WTC11 (cell line): ENCODE measurements around the gene FRAT1.

Source experiments
- FOXP1 ChIP-seq: sonication (generic); formaldehyde crosslinking; IDR thresholded peaks from 2 replicates; pipeline ENCODE4 v1.8.0; 2022; ENCODE audit warnings: missing genetic modification reagents, mild to moderate bottlenecking, moderate library complexity, borderline replicate concordance
- JUN ChIP-seq: sonication (generic); formaldehyde crosslinking; IDR thresholded peaks from 2 replicates; pipeline ENCODE4 v1.8.0; 2023; ENCODE audit warnings: mild to moderate bottlenecking, missing genetic modification reagents
- MXD4 ChIP-seq: fragments of 250-450 bp; sonication (Bioruptor Pico); IDR thresholded peaks from 2 replicates; pipeline ENCODE4 v1.8.0; 2021; ENCODE audit warnings: mild to moderate bottlenecking, moderate library complexity, borderline replicate concordance
- TEAD1 ChIP-seq: sonication (generic); formaldehyde crosslinking; IDR thresholded peaks from 2 replicates; pipeline ENCODE4 v1.8.0; 2022; ENCODE audit warnings: mild to moderate bottlenecking, missing genetic modification reagents
- ZNF396 ChIP-seq: fragments of 250-450 bp; sonication (Bioruptor Pico); IDR thresholded peaks from 2 replicates; pipeline ENCODE4 v1.8.0; 2021; ENCODE audit warnings: mild to moderate bottlenecking, moderate library complexity, borderline replicate concordance
- TF ChIP-seq, protein P1 (sequence below): fragments of 200-600 bp; IDR thresholded peaks from 2 replicates; pipeline ENCODE4 v1.8.0; 2022; ENCODE audit warnings: antibody characterized with exemption
- TF ChIP-seq, protein P2 (sequence below): fragments of 250-450 bp; sonication (Bioruptor Pico); IDR thresholded peaks from 2 replicates; pipeline ENCODE4 v1.8.0; 2021; ENCODE audit warnings: mild to moderate bottlenecking
- TF ChIP-seq, protein P3 (sequence below): sonication (generic); formaldehyde crosslinking; IDR thresholded peaks from 2 replicates; pipeline ENCODE4 v1.8.0; 2022; ENCODE audit warnings: mild to moderate bottlenecking, missing genetic modification reagents

DNA sequence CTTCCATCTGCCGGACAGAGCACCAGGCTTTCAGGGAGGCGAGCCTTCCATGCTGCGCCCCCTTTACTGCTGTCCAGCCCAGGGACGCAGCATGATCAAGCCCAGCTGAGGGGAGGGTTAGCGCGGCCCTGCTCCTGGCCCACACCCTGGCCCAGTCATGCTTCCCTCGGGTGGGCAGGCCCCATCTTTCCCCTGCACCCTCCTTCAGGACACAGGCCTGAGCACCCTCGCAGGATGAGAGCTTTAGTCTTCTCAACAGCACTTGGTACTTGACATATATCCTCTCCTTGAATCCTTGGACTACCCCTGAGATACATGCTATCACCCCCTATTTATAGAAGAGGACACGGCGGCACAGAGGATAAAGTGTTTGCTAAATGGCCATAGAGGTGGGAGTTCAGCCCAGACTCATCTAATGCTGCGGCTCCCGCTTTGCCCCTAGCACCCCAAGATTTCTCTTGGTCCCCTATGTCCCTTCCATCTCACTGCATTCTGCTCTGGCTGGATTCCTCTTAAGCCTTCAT, 48.1 kb downstream of the FRAT1 start:
- TF ChIP-seq JUN (CRISPR knock-in tag) (no peak), TEAD1 (no peak), FOXP1 (CRISPR knock-in tag) (no peak), ZNF396 (CRISPR knock-in tag) (no peak), MXD4 (no peak)
- TF ChIP-seq, protein P1, sequence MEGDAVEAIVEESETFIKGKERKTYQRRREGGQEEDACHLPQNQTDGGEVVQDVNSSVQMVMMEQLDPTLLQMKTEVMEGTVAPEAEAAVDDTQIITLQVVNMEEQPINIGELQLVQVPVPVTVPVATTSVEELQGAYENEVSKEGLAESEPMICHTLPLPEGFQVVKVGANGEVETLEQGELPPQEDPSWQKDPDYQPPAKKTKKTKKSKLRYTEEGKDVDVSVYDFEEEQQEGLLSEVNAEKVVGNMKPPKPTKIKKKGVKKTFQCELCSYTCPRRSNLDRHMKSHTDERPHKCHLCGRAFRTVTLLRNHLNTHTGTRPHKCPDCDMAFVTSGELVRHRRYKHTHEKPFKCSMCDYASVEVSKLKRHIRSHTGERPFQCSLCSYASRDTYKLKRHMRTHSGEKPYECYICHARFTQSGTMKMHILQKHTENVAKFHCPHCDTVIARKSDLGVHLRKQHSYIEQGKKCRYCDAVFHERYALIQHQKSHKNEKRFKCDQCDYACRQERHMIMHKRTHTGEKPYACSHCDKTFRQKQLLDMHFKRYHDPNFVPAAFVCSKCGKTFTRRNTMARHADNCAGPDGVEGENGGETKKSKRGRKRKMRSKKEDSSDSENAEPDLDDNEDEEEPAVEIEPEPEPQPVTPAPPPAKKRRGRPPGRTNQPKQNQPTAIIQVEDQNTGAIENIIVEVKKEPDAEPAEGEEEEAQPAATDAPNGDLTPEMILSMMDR, result no peak
- TF ChIP-seq, protein P2, sequence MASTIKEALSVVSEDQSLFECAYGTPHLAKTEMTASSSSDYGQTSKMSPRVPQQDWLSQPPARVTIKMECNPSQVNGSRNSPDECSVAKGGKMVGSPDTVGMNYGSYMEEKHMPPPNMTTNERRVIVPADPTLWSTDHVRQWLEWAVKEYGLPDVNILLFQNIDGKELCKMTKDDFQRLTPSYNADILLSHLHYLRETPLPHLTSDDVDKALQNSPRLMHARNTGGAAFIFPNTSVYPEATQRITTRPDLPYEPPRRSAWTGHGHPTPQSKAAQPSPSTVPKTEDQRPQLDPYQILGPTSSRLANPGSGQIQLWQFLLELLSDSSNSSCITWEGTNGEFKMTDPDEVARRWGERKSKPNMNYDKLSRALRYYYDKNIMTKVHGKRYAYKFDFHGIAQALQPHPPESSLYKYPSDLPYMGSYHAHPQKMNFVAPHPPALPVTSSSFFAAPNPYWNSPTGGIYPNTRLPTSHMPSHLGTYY (CRISPR knock-in tag), result no peak
- TF ChIP-seq, protein P3, sequence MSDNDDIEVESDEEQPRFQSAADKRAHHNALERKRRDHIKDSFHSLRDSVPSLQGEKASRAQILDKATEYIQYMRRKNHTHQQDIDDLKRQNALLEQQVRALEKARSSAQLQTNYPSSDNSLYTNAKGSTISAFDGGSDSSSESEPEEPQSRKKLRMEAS (CRISPR knock-in tag), result no peak
